Measurements from ENCODE around the gene IGSF6. TPM values are rescaled to one million over a fixed set of nuclear protein-coding genes. Genes with fewer than 3 reads are reported as not detected.
"Not testable (repeated sequence)": the region's sequence is repeated elsewhere in the genome, so short reads cannot be mapped to it uniquely, and the experiment has no call there.

IGSF6 gene
- polyA plus RNA-seq, 2 of the 4 experiments (the other 2 are of a cell fraction), result not detected

- peak in 1 of 2 experiments; percentile 12 for DNase-seq (ENCODE audit: low read depth in 1 of 2, low spot score in 1 of 2)
- TF ChIP-seq HMGXB4 (CRISPR knock-in tag; IDR thresholded peaks at IDR 0.05; ENCODE audit: borderline replicate concordance), result no peak
- TF ChIP-seq MAZ (IDR thresholded peaks at IDR 0.05; ENCODE audit: borderline replicate concordance, low read depth, low read length), result no peak
- no peak overlapping the region for H3K27ac ChIP-seq
- peak; percentile 30; a peak in 2 of 6 replicates for ATAC-seq
- H3K9me3 ChIP-seq, result no peaks in the 10 kb centered on the region
- ChIA-PET POLR2A (no interaction called here), CTCF (interaction anchor here (0.6 to 4.0 kb wide), 4 partner anchors 9 to 165 kb away, joined by 3 to 21 read pairs (median 10); no protein-coding TSS in a partner anchor)
- no peak for FAIRE-seq
- peaks cover 7% of the 10 kb centered on the region; the same call in 2 of the 3 replicates for H3K4me1 ChIP-seq
- H3K4me2 ChIP-seq, result no peak overlapping the region
- WGBS (ENCODE audit: missing lambda C conversion rate), result 95% methylated on average over 28 of the region's 37 CpGs
- H3K4me3 ChIP-seq, result no peak overlapping the region
Measured at GRCh38 chr16:21637032-21637968, 15.1 kb downstream of the IGSF6 start.

- H3K27ac ChIP-seq; H3K4me2 ChIP-seq; H3K4me1 ChIP-seq; ATAC-seq; FAIRE-seq; DNase-seq (ENCODE audit: low read depth in 1 of 2, low spot score in 1 of 2); H3K4me3 ChIP-seq; POLR2A ChIA-PET; H3K9me3 ChIP-seq: not testable (repeated sequence)
- WGBS (ENCODE audit: missing lambda C conversion rate), result 93% methylated on average over 9 of the region's 9 CpGs
- CTCF ChIA-PET, result interaction anchor here (4.0 kb wide), 1 partner anchor 21 kb away, joined by 21 read pairs; no protein-coding TSS in a partner anchor
Measured at GRCh38 chr16:21635694-21636093, 16.7 kb downstream of the IGSF6 start.

GRCh38 chr16:21634216-21634615, 18.2 kb downstream of the IGSF6 start:
- Histone ChIP-seq H3K4me1 (peaks cover 7% of the 10 kb centered on the region; the same call in 2 of the 3 replicates), H3K27ac (no peak overlapping the region), H3K9me3 (no peaks in the 10 kb centered on the region; the same call in 2 of the 3 replicates), H3K4me3 (no peak overlapping the region), H3K4me2 (no peak overlapping the region)
- no peak for DNase-seq (ENCODE audit: low read depth in 1 of 2, low spot score in 1 of 2)
- ChIA-PET POLR2A (no interaction called here), CTCF (interaction anchor here (1.5 kb wide), 1 partner anchor 14 kb away, joined by 3 read pairs; no protein-coding TSS in a partner anchor)
- FAIRE-seq, result no peak
- WGBS (ENCODE audit: missing lambda C conversion rate), result 85% methylated on average over 5 of the region's 5 CpGs
- no peak for TF ChIP-seq EHMT2 (IDR thresholded peaks at IDR 0.05; ENCODE audit: low read depth)
- no peak for TF ChIP-seq KDM5A (IDR thresholded peaks at IDR 0.05)
- TF ChIP-seq CHD4 (IDR thresholded peaks at IDR 0.05; ENCODE audit: borderline replicate concordance), result no peak
- TF ChIP-seq JUNB (IDR thresholded peaks at IDR 0.05), result no peak
- no peak for TF ChIP-seq MAFK (IDR thresholded peaks at IDR 0.05; ENCODE audit: partially characterized antibody)
- no peak for TF ChIP-seq ZC3H11A (IDR thresholded peaks at IDR 0.05)
- TF ChIP-seq MAX (IDR thresholded peaks at IDR 0.05), result no peak
- no peak for TF ChIP-seq MAZ (IDR thresholded peaks at IDR 0.05; ENCODE audit: borderline replicate concordance, low read depth, low read length)
- no peak for TF ChIP-seq ESRRA (IDR thresholded peaks at IDR 0.05; ENCODE audit: borderline replicate concordance, low read length)
- TF ChIP-seq EHF (CRISPR knock-in tag; IDR thresholded peaks at IDR 0.05), result no peak
- no peak for TF ChIP-seq RARB (CRISPR knock-in tag; IDR thresholded peaks at IDR 0.05)
- no peak for TF ChIP-seq TP53 (CRISPR knock-in tag; IDR thresholded peaks at IDR 0.05)
- no peak for ATAC-seq

- POLR2A ChIA-PET; DNase-seq (ENCODE audit: low read depth in 1 of 2, low spot score in 1 of 2); H3K4me1 ChIP-seq; H3K9me3 ChIP-seq; H3K4me3 ChIP-seq; ATAC-seq; H3K4me2 ChIP-seq; CTCF ChIA-PET; FAIRE-seq; H3K27ac ChIP-seq: not testable (repeated sequence)
- WGBS (ENCODE audit: missing lambda C conversion rate), result 90% methylated on average over 5 of the region's 5 CpGs
Measured at GRCh38 chr16:21631951-21632575, 20.3 kb downstream of the IGSF6 start.

- POLR2A ChIA-PET; ATAC-seq; H3K27ac ChIP-seq; DNase-seq (ENCODE audit: low read depth in 1 of 2, low spot score in 1 of 2); FAIRE-seq; H3K4me2 ChIP-seq; H3K4me1 ChIP-seq; H3K9me3 ChIP-seq; H3K4me3 ChIP-seq: not testable (repeated sequence)
- 90% methylated on average over 8 of the region's 8 CpGs for WGBS (ENCODE audit: missing lambda C conversion rate)
- CTCF ChIA-PET, result interaction anchor here (0.7 kb wide), 1 partner anchor 76 kb away, joined by 3 read pairs; no protein-coding TSS in a partner anchor
Measured at GRCh38 chr16:21631376-21631775, 21.0 kb downstream of the IGSF6 start.

- peaks cover 13% of the 10 kb centered on the region for H3K4me1 ChIP-seq
- ATAC-seq; H3K9me3 ChIP-seq; H3K27ac ChIP-seq; H3K4me2 ChIP-seq; H3K4me3 ChIP-seq; DNase-seq (ENCODE audit: low read depth in 1 of 2, low spot score in 1 of 2); POLR2A ChIA-PET; FAIRE-seq: not testable (repeated sequence)
- WGBS (ENCODE audit: missing lambda C conversion rate), result 97% methylated on average over 6 of the region's 6 CpGs
- CTCF ChIA-PET, result interaction anchor here (0.7 to 1.0 kb wide), 2 partner anchors 18 to 75 kb away, joined by 3 to 4 read pairs; no protein-coding TSS in a partner anchor
Measured at GRCh38 chr16:21630866-21631265, 21.5 kb downstream of the IGSF6 start.
